Activated naive CD4-positive, alpha-beta T cell treated with anti-CD3 and anti-CD28 coated beads, Interleukin-2, amount 50 U/mL, for 24 hours (primary cell): ENCODE results near the gene ANKRD63.

Experiments
- H3K27ac Mint-ChIP-seq: one replicate; pipeline ENCODE4 v1.8.0; 2021; ENCODE audit warnings: mild to moderate bottlenecking, mixed read lengths
- H3K27me3 Mint-ChIP-seq: one replicate; pipeline ENCODE4 v1.8.0; 2021; ENCODE audit warnings: mixed read lengths
- H3K36me3 Mint-ChIP-seq: one replicate; pipeline ENCODE4 v1.8.0; 2021; ENCODE audit warnings: mixed read lengths
- H3K4me1 Mint-ChIP-seq: one replicate; pipeline ENCODE4 v1.8.0; 2021; ENCODE audit warnings: mixed read lengths
- H3K4me3 Mint-ChIP-seq: one replicate; pipeline ENCODE4 v1.8.0; 2021; ENCODE audit warnings: mild to moderate bottlenecking, mixed read lengths
- H3K9me3 Mint-ChIP-seq: one replicate; pipeline ENCODE4 v1.8.0; 2021; ENCODE audit warnings: mixed read lengths

ANKRD63 gene

GRCh38 chr15:40250771-40251483 lies 31.9 kb downstream of the ANKRD63 start:
- Mint-ChIP-seq H3K27me3 (peaks cover 20% of the 10 kb centered on the region), H3K4me3 (no peak overlapping the region), H3K36me3 (no peaks in the 10 kb centered on the region), H3K9me3 (no peaks in the 10 kb centered on the region), H3K4me1 (peaks cover 6% of the 10 kb centered on the region), H3K27ac (no peak overlapping the region)

GRCh38 chr15:40250304-40250656 lies 32.6 kb downstream of the ANKRD63 start:
- Mint-ChIP-seq H3K4me1 (peaks cover 6% of the 10 kb centered on the region), H3K36me3 (no peaks in the 10 kb centered on the region), H3K4me3 (no peak overlapping the region), H3K27ac (no peak overlapping the region), H3K27me3 (peaks cover 20% of the 10 kb centered on the region), H3K9me3 (no peaks in the 10 kb centered on the region)

- H3K27me3 Mint-ChIP-seq, result peaks cover 20% of the 10 kb centered on the region
- no peak overlapping the region for H3K4me3 Mint-ChIP-seq
Measured at GRCh38 chr15:40249477-40250303, 33.2 kb downstream of the ANKRD63 start.

DNA sequence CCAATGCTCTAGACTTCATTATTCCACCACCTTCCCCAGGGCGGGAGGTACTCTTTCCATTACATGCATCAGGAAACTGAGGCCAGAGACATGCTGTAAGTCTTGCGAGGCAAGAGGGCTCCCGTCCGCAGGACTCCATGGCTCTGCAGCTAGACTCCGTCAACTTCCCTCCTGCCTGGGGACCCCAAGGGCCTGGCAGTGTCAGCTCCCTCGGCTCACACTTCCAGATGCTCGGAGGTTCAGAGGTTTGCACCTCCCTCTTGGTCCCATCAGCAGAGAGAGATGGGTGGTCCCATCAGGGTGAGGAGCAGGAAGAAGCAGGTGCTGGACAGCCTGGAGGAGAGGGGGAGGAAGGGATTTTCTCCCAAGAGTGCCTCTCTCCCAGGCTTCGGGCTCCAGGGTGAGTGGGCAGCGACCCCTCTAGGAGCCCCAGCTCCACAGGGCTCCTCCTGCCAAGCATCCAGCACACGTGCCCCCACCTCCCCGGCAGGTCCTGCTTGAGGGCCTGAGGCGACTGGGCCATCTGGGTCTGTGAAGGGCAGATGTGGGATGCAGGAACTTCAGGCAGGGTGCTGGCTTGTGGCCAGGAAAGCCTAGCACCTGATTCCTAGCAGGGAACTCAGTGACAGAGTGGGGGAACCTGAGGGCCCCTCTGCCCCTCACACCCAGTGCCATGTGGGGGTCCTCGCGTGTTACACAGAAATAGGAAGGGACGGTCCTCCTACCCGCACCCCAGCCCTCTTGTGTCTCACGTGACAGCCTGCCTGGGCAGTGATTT lies 34.7 kb downstream of the ANKRD63 start:
- no peaks in the 10 kb centered on the region for H3K36me3 Mint-ChIP-seq
- peaks cover 4% of the 10 kb centered on the region for H3K4me1 Mint-ChIP-seq
- H3K9me3 Mint-ChIP-seq, result no peaks in the 10 kb centered on the region
- H3K27ac Mint-ChIP-seq, result no peak overlapping the region
- peaks cover 8% of the 10 kb centered on the region for H3K27me3 Mint-ChIP-seq
- no peak overlapping the region for H3K4me3 Mint-ChIP-seq

More at GRCh38 chr15:40249477-40250303, 33.2 kb downstream of the ANKRD63 start:
- Mint-ChIP-seq H3K36me3 (no peaks in the 10 kb centered on the region), H3K27ac (no peak overlapping the region), H3K9me3 (no peaks in the 10 kb centered on the region), H3K4me1 (peaks cover 6% of the 10 kb centered on the region)

- Mint-ChIP-seq H3K27ac (no peak overlapping the region), H3K4me1 (no peaks in the 10 kb centered on the region), H3K27me3 (peaks cover 5% of the 10 kb centered on the region), H3K4me3 (no peak overlapping the region), H3K9me3 (no peaks in the 10 kb centered on the region), H3K36me3 (no peaks in the 10 kb centered on the region)
Measured at GRCh38 chr15:40247406-40247971, 35.4 kb downstream of the ANKRD63 start.

DNA sequence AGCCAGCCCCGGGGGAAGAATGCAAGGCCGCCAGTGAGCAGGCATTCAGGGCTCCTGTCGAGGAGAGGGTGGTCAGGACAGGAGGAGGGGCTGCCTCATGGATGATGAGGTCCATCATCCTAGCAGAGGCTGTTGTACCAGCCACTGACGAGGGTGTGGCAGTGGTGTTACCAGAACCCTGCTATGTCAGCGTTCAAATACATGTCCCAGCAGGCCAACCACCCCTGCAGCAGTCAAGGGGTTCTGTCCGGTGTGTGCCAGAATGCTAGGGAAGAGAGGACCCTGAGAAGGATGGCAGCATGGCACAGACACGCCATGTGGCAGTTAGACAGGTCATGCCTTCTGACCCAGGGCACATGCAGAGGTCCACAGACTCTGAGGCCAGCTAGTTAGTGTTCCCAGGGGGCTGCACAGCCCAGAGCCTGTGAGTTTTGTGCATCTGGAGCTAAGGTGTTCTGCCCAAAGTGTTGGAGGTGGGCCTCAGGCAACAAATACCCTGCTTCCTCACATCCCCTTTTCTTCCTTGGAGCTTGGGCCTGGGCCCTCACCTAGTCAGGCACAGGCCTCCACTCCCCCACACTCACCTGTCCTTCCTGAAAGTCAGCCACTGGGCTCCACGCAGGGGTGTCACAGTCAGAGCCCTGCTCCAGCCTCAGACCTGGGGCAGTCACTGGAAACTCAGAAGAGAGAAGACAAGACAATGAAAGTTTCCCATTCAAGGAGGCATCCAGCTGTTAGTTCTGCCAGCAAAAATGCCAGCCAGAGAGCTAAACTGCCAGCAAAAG lies 36.2 kb downstream of the ANKRD63 start:
- peaks cover 5% of the 10 kb centered on the region for H3K27me3 Mint-ChIP-seq
- no peak overlapping the region for H3K4me3 Mint-ChIP-seq
- H3K4me1 Mint-ChIP-seq, result no peaks in the 10 kb centered on the region
- H3K36me3 Mint-ChIP-seq, result no peaks in the 10 kb centered on the region
- H3K9me3 Mint-ChIP-seq, result no peaks in the 10 kb centered on the region
- H3K27ac Mint-ChIP-seq, result no peak overlapping the region

DNA sequence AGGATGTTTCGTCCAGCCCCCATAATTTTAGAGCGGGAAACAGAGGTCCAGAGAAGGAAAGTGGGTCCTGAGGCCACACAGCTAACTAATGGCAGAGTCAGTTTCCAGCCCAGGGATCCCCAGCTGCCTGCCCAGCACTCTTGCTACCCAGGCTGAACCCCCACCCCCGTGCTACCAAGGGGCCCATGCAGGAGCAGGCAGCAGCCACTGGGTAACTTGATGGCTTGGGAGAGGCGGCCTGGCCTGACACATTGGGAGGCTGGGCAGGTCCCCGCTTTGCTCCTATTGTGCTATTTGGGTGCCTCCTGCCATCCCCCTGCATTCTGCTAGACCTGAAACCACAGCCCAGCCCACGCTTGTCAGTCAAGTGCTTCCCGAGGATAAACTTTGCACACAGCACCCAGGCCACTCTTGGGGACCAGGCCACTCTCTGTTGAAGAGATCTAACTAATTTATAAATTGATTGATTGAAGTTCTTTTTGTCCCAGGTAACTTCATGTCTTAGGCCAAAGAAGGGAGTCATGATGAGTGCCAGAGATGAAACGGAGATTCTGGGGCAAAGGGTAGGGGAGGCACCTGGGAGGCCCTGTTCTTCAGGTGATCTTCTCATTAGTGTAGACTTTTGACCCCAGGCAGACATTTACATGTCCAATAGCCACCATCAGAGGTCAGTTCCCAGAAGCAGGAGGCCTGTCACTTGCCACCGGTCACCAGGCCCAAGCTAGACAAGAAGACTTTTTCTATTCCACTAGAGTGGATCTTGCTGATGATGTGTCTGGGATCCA lies 37.0 kb downstream of the ANKRD63 start:
- no peaks in the 10 kb centered on the region for H3K4me1 Mint-ChIP-seq
- peaks cover 2% of the 10 kb centered on the region for H3K27me3 Mint-ChIP-seq
- no peak overlapping the region for H3K27ac Mint-ChIP-seq
- H3K36me3 Mint-ChIP-seq, result no peaks in the 10 kb centered on the region
- H3K9me3 Mint-ChIP-seq, result no peaks in the 10 kb centered on the region
- H3K4me3 Mint-ChIP-seq, result no peak overlapping the region

- Mint-ChIP-seq H3K36me3 (no peaks in the 10 kb centered on the region), H3K27me3 (peaks cover 2% of the 10 kb centered on the region), H3K9me3 (no peaks in the 10 kb centered on the region), H3K4me3 (no peak overlapping the region), H3K4me1 (no peaks in the 10 kb centered on the region), H3K27ac (no peak overlapping the region)
Measured at GRCh38 chr15:40244961-40245523, 37.8 kb downstream of the ANKRD63 start.

DNA sequence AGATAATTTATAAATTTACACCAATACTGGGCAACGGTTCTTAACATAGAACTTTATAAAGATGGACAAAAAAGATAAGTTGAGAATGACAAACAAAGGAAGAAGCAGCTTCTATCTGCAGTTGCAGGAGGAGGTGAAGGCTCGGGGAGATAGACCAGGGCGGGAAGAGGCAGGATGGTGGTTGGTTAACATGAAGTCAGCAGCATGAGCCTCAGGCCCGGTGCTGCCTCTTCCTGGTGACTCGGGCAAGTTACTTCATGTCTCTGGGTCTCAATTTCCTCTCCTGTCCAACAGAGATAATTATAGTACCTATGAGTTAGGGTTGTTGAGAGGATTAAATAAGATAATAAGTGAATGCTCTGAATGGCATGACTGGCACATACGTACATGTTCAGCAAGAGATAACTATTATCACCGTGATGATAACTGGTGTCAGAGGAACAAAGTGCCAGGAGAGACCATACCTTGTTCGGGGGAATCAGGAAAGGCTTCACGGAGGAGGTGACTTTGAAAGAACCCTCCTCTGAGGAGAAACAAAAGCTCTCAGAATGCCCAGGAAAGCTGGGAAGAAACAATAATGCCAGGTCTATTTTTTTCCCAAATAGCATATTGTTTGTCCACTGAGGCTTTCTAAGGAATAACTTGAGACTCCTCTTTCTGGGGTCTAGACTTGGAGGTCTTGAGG lies 39.6 kb downstream of the ANKRD63 start:
- Mint-ChIP-seq H3K4me3 (no peak overlapping the region), H3K36me3 (peaks cover under 1% of the 10 kb centered on the region), H3K27me3 (peaks cover 9% of the 10 kb centered on the region), H3K9me3 (no peaks in the 10 kb centered on the region), H3K4me1 (peaks cover 7% of the 10 kb centered on the region), H3K27ac (no peak overlapping the region)

- H3K4me3 Mint-ChIP-seq, result no peak overlapping the region
- H3K9me3 Mint-ChIP-seq, result no peaks in the 10 kb centered on the region
- H3K36me3 Mint-ChIP-seq, result peaks cover 2% of the 10 kb centered on the region
- peaks cover 11% of the 10 kb centered on the region for H3K4me1 Mint-ChIP-seq
- peaks cover 15% of the 10 kb centered on the region for H3K27me3 Mint-ChIP-seq
- no peak overlapping the region for H3K27ac Mint-ChIP-seq
Measured at GRCh38 chr15:40242601-40243000, 40.3 kb downstream of the ANKRD63 start.

GRCh38 chr15:40242213-40242599 lies 40.7 kb downstream of the ANKRD63 start:
- peaks cover 2% of the 10 kb centered on the region for H3K36me3 Mint-ChIP-seq
- peaks cover 11% of the 10 kb centered on the region for H3K4me1 Mint-ChIP-seq
- H3K27me3 Mint-ChIP-seq, result peaks cover 15% of the 10 kb centered on the region
- H3K27ac Mint-ChIP-seq, result no peak overlapping the region
- no peak overlapping the region for H3K4me3 Mint-ChIP-seq
- H3K9me3 Mint-ChIP-seq, result no peaks in the 10 kb centered on the region

- Mint-ChIP-seq H3K27me3 (peaks cover 15% of the 10 kb centered on the region), H3K27ac (no peak overlapping the region), H3K4me3 (no peak overlapping the region), H3K9me3 (no peaks in the 10 kb centered on the region), H3K4me1 (peaks cover 11% of the 10 kb centered on the region), H3K36me3 (peaks cover 2% of the 10 kb centered on the region)
Measured at GRCh38 chr15:40241269-40242212, 41.3 kb downstream of the ANKRD63 start.
